Mesothelial cell of epicardium (in vitro differentiated cells): ENCODE data around the gene CBY3. TPM values are rescaled to one million over a fixed set of nuclear protein-coding genes. Genes with fewer than 3 reads are reported as not detected.
A peak's percentile ranks its signal among the peaks of the same experiment; 100 is the strongest.
"Not testable (repeated sequence)": the region's sequence is repeated elsewhere in the genome, so short reads cannot be mapped to it uniquely, and the experiment has no call there.

ENCODE experiments used
- DNase-seq, 2 experiments: peaks; one replicate each; pipeline ENCODE4 v3.0.0; 2021; ENCODE audit warnings: low spot score in 2 of 2; ENCODE audit not compliant: unreplicated experiment in 2 of 2
- H3K27ac Mint-ChIP-seq: 2 replicates; pipeline ENCODE4 v1.8.0; 2021; ENCODE audit warnings: mixed read lengths
- H3K27me3 Mint-ChIP-seq: 2 replicates; pipeline ENCODE4 v1.8.0; 2021; ENCODE audit warnings: low read depth, mixed read lengths
- H3K36me3 Mint-ChIP-seq: 2 replicates; pipeline ENCODE4 v1.8.0; 2021; ENCODE audit warnings: mixed read lengths
- H3K4me1 Mint-ChIP-seq: 2 replicates; pipeline ENCODE4 v1.8.0; 2021; ENCODE audit warnings: mixed read lengths
- H3K4me3 Mint-ChIP-seq: 2 replicates; pipeline ENCODE4 v1.8.0; 2021; ENCODE audit warnings: mild to moderate bottlenecking, moderate library complexity, mixed read lengths
- H3K9me3 Mint-ChIP-seq: 2 replicates; pipeline ENCODE4 v1.8.0; 2021; ENCODE audit warnings: mixed read lengths
- CTCF ChIP-seq: fragments of 200-600 bp; sonication (generic); IDR thresholded peaks from one replicate; pipeline ENCODE4 v1.5.0; 2021; ENCODE audit warnings: antibody characterized with exemption; ENCODE audit not compliant: unreplicated experiment
- total RNA-seq: library from RNA; stranded (reverse); gene quantifications from 3 replicates; pipeline ENCODE4 v1.2.1, GENCODE V29; 2021

Gene CBY3
- total RNA-seq, 1 donor from 2014 or later = not detected

- DNase-seq = no peak
- peaks cover 4% of the 10 kb centered on the region for H3K9me3 Mint-ChIP-seq
- H3K36me3 Mint-ChIP-seq = peaks cover 8% of the 10 kb centered on the region
- peak overlapping the region; percentile 57 for H3K27ac Mint-ChIP-seq
- peak overlapping the region; percentile 33 for H3K4me3 Mint-ChIP-seq
- peaks cover 19% of the 10 kb centered on the region for H3K4me1 Mint-ChIP-seq
- TF ChIP-seq CTCF = no peak
- H3K27me3 Mint-ChIP-seq = no peaks in the 10 kb centered on the region
Measured at GRCh38 chr5:179680014-179680779, 637 bp downstream of the CBY3 start.

- H3K4me1 Mint-ChIP-seq = peaks cover 19% of the 10 kb centered on the region
- H3K27ac Mint-ChIP-seq = peak overlapping the region; percentile 96
- TF ChIP-seq CTCF = no peak
- H3K36me3 Mint-ChIP-seq = peaks cover 10% of the 10 kb centered on the region
- peak overlapping the region; percentile 88 for H3K4me3 Mint-ChIP-seq
- no peaks in the 10 kb centered on the region for H3K27me3 Mint-ChIP-seq
- peak; percentile 39 to 72 for DNase-seq
- peaks cover 4% of the 10 kb centered on the region for H3K9me3 Mint-ChIP-seq
Measured at GRCh38 chr5:179679014-179679674, 1.7 kb downstream of the CBY3 start.

- peaks cover 19% of the 10 kb centered on the region for H3K4me1 Mint-ChIP-seq
- no peak for TF ChIP-seq CTCF
- DNase-seq = peak; percentile 93 to 95
- peaks cover 10% of the 10 kb centered on the region for H3K36me3 Mint-ChIP-seq
- H3K27me3 Mint-ChIP-seq = no peaks in the 10 kb centered on the region
- H3K27ac Mint-ChIP-seq = peak overlapping the region; percentile 96
- peak overlapping the region; percentile 88 for H3K4me3 Mint-ChIP-seq
- H3K9me3 Mint-ChIP-seq = peaks cover 4% of the 10 kb centered on the region
Measured at GRCh38 chr5:179678223-179679013, 2.4 kb downstream of the CBY3 start.

- no peak overlapping the region for H3K4me3 Mint-ChIP-seq
- no peak for TF ChIP-seq CTCF
- peaks cover 16% of the 10 kb centered on the region for H3K36me3 Mint-ChIP-seq
- no peaks in the 10 kb centered on the region for H3K4me1 Mint-ChIP-seq
- no peaks in the 10 kb centered on the region for H3K9me3 Mint-ChIP-seq
- no peak for DNase-seq
- H3K27ac Mint-ChIP-seq = no peak overlapping the region
- no peaks in the 10 kb centered on the region for H3K27me3 Mint-ChIP-seq
Measured at GRCh38 chr5:179668391-179668790, 12.4 kb downstream of the CBY3 start.

- not testable (repeated sequence) for DNase-seq, H3K9me3 Mint-ChIP-seq, H3K4me1 Mint-ChIP-seq, H3K4me3 Mint-ChIP-seq, H3K27me3 Mint-ChIP-seq, H3K27ac Mint-ChIP-seq
- H3K36me3 Mint-ChIP-seq = peaks cover 11% of the 10 kb centered on the region
Measured at GRCh38 chr5:179661647-179662046, 19.2 kb downstream of the CBY3 start.

GRCh38 chr5:179658179-179658856 lies 22.5 kb downstream of the CBY3 start:
- H3K27me3 Mint-ChIP-seq, H3K4me1 Mint-ChIP-seq, DNase-seq, H3K9me3 Mint-ChIP-seq, H3K36me3 Mint-ChIP-seq: not testable (repeated sequence)
- peak overlapping the region; percentile 77 for H3K4me3 Mint-ChIP-seq
- H3K27ac Mint-ChIP-seq = peak overlapping the region; percentile 96

- H3K4me1 Mint-ChIP-seq, H3K27me3 Mint-ChIP-seq, DNase-seq, H3K36me3 Mint-ChIP-seq, H3K9me3 Mint-ChIP-seq, H3K27ac Mint-ChIP-seq: not testable (repeated sequence)
- H3K4me3 Mint-ChIP-seq = peak overlapping the region; percentile 77
Measured at GRCh38 chr5:179657302-179658178, 23.3 kb downstream of the CBY3 start.

GRCh38 chr5:179653135-179653534 lies 27.7 kb downstream of the CBY3 start:
- H3K27ac Mint-ChIP-seq, H3K9me3 Mint-ChIP-seq, DNase-seq, H3K4me3 Mint-ChIP-seq, H3K36me3 Mint-ChIP-seq, H3K4me1 Mint-ChIP-seq, H3K27me3 Mint-ChIP-seq: not testable (repeated sequence)
